GM12865 (cell line): Measurements from ENCODE around the gene CCDC85B.

Source experiments
- DNase-seq: peaks from one replicate; pipeline ENCODE4 v3.0.0; 2010; ENCODE audit warnings: low read depth
- H3K4me3 ChIP-seq: 2 replicates; pipeline ENCODE4 v1.5.1; 2011; ENCODE audit warnings: mild to moderate bottlenecking, low read depth, low read length, control low read depth
- CTCF ChIP-seq: IDR thresholded peaks from 2 replicates; pipeline ENCODE4 v1.5.1; 2011; ENCODE audit warnings: low read length, control low read depth, low read depth, inconsistent platforms; ENCODE audit not compliant: insufficient read depth; ENCODE audit errors: missing control alignments

The CCDC85B gene

GRCh38 chr11:65858681-65859087 lies 31.8 kb upstream of the CCDC85B start:
- peak overlapping the region; percentile 69 for H3K4me3 ChIP-seq
- DNase-seq = no peak
- TF ChIP-seq CTCF = no peak

GRCh38 chr11:65859095-65859811 lies 31.2 kb upstream of the CCDC85B start:
- H3K4me3 ChIP-seq = peak overlapping the region; percentile 69
- DNase-seq = peak; percentile 100
- no peak for TF ChIP-seq CTCF

GRCh38 chr11:65859812-65860277 lies 30.6 kb upstream of the CCDC85B start:
- peak overlapping the region; percentile 68 for H3K4me3 ChIP-seq
- DNase-seq = no peak

GRCh38 chr11:65860278-65861164 lies 30.0 kb upstream of the CCDC85B start, which contains the start of gene MUS81:
Gene MUS81, plus strand, starts transcription at chr11:65860433. Its CDS starts 321 bp downstream, at chr11:65860754.
- peak; percentile 99 for DNase-seq
- H3K4me3 ChIP-seq = peak within 1 kb of the TSS; percentile 69
- TF ChIP-seq CTCF = peak; percentile 81

More at GRCh38 chr11:65859812-65860277, 30.6 kb upstream of the CCDC85B start:
- no peak for TF ChIP-seq CTCF

- no peak for DNase-seq
- peak overlapping the region; percentile 68 for H3K4me3 ChIP-seq
- no peak for TF ChIP-seq CTCF
These were observed 29.3 kb upstream of the CCDC85B start for GRCh38 chr11:65861165-65861505.

- H3K4me3 ChIP-seq = peak overlapping the region; percentile 68
- DNase-seq = peak; percentile 6
- TF ChIP-seq CTCF = no peak
These were observed 28.8 kb upstream of the CCDC85B start for GRCh38 chr11:65861533-65862183.
